NOMO-1 treated with DMSO at 0.1 percent for 48 hours (cell line): ENCODE results near the gene SP9.

ENCODE experiments used
- DNase-seq: peaks from one replicate; lab custom pipeline; 2025; ENCODE audit not compliant: unreplicated experiment; lab: John Stamatoyannopoulos, UW

SP9 gene

DNA sequence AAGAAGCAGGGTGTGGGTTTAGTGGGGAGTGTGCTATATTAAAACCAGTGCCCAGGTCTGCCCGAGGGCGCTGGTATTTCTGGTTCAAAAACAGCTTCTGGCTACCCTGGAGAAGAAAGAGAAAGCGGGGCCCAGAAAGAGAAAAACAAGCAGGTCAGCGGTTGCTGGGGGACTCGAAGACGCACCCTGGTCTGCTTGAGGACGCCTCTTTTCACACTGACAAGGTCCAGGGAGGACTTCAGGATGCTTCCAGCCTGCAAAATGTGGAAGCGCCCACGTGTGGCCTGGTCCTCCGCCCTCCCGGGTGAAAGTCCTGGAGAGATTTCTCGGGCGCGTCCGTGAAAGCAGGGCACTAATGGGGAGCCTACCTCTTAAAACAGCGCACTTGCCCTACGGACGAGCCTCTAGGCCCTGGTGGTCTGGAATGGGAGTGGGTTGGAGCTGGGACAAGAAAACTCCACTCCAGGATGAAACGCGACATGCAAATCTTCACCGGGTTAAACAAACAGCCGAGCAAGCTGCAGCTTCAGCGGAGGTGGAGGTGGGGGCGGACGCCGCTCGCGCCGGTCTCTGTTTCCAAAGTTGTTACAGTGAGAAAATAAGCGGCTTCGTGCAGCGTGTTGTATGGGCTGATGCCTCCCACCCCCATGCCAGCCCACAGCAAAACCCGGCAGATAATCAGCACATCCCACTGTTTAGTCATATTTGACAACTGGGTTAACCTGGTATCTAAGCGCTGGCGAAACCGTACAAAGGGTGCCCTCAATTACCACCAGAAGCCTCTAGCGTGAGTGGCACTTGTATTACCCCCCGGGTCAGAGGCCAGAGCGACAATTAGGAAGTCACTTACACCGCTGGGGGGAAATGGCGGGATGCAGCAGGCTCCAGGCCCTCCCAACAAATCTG is 1.1 kb upstream of the SP9 start:
- DNase-seq = no peak

DNA sequence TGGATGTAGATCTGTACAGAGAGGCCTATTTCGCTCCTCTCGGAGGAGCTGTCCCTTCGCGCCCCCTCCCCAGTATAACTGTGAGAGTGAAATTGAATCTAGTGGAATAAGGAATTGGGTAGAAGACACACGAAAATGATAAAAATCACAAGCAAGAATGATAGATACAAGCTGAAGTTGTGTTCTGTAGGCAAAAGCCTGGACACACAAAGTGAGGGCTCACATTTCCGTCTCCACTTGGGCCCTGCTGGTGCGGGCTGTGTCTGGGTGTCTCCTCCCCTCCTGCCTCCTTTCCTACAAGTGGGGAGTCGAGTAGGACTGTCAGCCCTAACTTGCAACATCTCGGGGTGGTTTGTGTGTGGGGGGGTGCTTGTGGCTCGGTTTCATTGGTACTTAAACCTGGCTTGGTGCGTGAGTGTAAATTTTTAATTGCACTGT is 457 bp upstream of the SP9 start:
- no peak for DNase-seq

DNA sequence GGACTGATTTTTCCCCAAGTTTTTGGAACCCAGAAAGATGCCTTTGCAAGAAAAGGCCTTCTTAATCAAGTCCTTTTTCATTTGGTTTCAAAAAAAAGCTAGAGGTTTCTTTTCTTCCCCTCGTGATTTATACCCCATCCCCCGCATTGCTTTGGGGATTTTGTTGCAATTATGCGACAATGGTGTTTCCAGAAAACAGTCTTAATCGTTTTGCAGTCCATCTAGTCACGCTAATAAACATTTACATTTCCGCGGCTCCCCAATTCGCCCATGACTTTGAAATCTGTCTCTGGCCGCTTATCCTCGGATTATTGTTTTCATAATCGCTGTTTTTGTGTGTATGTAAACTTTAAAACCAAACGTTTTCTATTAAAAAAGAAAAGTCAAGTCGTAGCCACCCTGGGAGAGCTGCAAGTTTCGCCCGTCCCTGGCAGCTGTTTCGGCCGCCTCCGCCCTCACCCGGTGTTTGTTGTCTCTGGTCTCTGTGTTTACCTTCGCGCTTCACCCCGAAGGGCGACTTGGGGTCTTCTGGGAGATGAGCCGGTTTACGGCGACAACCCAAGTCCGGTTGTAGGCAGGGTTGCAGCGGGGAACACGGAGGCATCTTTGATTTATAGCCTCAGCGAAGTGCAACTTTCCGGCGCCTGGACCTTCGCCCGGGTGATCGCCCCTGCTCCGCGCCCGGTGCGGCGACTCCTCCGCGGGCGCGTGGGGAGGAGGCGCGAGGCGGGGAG is 667 bp downstream of the SP9 start:
- DNase-seq = no peak

DNA sequence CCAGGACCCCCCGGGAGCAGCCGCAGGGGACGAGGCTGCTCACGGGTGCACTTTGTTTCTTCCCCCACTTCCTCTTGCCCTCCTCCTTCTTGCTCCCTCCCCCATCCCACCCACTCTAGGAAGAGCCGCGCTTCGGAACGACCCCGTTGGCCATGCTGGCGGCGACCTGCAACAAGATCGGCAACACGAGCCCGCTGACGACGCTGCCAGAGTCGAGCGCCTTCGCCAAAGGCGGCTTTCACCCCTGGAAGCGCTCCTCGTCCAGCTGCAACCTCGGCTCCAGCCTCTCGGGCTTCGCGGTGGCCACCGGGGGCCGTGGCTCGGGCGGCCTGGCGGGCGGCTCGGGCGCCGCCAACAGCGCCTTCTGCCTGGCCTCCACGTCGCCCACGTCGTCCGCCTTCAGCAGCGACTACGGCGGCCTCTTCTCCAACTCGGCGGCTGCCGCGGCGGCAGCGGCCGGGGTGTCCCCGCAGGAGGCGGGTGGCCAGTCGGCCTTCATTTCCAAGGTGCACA is 1.3 kb downstream of the SP9 start:
- no peak for DNase-seq

DNA sequence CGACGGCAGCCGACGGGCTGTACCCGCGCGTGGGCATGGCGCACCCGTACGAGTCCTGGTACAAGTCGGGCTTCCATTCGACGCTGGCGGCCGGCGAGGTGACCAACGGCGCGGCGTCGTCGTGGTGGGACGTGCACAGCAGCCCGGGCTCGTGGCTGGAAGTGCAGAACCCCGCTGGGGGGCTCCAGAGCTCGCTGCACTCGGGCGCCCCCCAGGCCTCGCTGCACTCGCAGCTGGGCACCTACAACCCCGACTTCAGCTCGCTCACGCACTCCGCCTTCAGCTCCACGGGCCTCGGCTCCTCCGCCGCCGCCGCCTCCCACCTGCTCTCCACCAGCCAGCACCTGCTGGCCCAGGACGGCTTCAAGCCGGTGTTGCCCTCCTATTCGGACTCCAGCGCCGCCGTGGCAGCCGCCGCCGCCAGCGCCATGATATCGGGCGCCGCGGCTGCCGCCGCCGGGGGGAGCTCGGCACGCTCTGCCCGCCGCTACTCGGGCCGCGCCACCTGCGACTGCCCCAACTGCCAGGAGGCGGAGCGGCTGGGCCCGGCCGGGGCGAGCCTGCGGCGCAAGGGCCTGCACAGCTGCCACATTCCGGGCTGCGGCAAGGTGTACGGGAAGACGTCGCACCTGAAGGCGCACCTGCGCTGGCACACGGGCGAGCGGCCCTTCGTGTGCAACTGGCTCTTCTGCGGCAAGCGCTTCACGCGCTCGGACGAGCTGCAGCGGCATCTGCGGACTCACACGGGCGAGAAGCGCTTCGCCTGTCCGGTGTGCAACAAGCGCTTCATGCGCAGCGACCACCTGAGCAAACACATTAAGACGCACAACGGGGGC is 2.0 kb downstream of the SP9 start:
- DNase-seq = peak; percentile 35

DNA sequence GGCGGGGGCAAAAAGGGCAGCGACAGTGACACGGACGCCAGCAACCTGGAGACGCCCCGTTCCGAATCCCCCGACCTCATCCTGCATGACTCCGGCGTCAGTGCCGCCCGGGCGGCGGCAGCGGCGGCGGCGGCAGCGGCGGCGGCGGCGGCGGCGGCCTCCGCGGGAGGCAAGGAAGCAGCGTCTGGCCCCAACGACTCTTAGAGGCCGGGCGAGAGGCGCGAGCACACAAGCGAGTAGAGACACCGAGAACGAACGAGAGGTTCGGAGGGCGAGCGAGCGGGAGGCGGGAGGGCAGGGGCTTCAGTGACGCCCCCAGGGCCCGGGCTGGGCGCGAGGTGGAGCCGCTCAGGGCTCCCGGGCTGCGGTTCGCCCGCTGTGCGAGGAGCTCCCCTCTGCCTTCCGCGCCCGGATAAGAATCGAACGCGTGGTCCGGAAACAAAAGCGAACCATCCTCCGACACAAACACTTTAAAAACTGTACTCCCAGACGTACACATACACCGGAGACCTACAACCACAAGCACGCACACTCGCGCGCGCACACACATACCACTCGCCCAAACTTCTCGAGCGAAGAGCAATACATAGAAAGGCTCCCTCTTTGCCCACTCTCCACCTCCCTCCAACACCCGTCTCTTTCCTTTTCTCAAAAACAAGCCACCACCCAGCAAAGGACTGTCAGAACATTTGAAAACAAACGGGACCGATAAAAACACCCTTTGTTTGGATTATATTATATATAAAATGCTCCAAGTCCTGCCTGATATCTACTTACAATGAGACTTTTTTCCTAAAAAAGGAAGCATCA is 2.8 kb downstream of the SP9 start:
- peak; percentile 20 for DNase-seq

DNA sequence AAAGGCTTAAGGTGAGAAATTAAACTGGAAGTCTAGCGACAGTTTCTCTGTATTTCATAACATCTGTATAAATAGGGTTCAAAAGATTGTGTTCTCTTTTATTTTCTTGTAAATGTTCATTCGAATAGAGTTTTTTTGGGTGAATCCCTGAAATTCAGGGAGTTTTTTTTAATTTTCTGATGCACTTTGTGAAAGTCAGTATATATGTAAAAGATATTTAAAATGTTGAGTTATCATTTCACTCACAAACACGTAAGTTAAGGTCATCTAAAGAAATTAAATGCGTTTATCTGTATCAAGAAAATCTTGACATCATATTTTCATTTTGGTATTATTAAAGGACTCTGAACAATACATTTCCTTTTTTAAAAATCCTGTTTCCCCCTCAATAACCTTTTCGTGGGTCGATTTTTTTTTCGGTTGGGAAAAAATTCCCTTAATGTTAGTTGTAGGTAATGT is 3.4 kb downstream of the SP9 start:
- DNase-seq = no peak

DNA sequence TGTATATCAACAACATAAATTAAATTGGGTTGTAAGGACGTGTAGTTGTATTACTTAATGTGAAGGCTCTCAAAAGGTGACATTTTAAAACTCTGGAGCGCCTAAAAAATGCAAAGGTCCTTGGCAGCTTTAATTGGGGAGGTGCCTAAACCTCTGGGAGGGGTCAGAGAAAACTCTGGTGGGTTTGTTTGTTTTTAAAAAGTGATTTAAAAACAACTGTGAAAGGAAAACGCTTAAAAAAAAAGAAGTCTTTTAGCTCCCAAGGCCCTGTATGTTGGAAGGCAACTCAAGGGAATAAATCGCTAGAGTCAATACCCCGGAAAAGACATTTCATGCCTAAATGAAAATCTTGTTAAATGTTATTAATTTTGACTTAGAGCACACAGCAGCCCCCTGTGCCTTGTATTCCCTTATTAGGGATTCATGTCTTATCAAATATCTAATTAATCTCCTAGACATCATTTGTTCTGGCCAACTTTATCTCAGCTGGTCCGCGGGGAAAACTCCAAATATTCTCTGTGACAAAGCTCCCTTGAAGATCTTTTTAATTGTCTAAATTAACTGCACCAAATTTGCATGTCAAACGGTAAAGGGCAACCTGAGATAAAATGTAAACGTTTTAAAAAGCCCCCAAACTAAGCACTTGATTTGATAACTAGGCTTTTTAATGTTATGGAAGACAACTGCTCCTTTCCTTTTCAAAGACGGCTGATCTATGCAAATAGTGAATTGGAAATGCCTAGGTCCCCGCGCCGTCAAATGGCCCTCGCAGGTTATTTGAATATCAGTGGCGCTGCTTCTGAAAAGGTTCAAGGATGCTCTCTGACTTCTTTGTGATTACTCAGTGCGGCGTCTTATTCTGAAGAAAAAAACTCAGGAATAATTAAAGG is 4.2 kb downstream of the SP9 start:
- no peak for DNase-seq

DNA sequence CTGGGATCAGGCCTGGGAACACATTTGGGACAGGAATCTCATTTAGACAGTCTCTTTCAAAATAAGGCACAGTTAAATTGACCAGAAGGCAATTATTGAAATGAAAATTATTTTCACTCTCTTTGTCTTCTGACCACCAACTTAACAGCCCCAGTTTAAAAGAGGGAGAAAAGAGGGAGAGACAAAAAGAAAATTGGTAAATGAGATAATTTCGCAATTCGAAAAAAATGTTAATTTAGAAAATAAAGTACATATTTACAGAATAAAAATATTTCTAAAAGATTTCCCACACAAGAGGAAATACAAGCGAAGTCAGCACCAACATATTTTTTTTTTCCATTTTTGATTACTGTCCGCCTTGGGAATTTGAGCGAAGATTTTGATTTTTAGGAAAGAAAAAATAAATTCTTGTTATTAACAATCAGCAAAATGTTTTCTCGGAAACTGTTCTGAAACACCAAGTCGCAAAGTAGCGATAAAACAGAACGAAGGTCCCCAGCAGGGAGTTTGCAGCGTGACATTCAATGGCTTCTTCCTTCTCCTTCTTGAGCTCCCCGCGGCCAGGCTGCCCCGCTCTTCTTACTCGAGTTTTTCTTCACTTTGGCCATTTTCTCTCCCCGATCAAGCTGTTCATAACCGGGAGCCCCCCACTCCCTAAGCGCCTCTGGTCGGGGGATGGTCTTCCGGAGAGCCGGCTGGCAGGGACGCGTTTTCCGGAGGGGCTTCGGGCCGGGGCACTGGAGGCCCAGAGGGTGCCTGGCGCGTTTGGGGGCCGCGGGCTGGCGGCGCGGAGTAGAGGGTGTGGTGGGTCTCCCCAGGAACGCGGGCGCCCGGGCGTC is 5.0 kb downstream of the SP9 start:
- no peak for DNase-seq

DNA sequence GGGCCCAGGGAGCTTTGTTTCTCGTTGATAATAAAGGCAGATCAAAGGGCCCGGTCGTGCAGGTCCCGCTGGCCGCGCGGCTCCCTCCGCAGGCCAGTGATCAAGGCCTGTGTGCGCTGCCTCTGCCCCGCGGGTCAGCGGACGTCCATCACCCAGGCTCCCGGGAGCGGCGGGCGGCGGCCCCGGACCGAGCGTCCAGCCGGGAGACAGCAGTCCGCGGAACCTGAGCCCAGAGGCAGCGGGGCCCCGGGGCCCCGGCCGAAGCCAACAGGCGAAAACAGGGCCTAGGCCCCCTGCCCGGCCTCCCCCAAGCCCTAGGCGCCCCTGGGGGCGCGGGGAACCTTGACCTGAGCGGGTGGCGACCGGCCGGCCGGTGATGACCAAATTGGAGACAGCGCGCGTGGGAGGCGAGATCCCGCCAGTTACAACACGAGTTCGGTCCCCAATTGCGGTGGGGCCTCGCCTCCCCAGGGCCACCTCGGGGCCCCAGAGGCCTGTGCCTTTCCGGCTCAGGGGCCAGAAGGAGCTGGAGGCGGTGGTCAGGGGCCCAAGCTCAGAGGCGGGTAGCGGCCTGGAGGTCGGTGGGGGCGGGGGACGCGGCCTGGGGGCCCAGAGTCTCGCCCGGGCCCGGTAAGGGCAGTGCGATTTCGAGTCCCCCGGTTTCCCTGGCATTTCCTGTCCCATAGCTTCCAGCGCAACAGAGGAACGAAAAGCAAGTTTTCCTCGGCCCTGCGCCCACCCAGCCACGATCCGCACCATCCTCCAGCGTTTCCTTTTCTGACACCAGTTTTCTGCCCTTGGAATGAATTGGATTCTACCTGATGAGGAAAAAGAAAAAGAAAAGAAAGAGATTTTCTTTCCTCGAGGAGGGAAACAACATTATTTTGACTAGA is 5.9 kb downstream of the SP9 start:
- no peak for DNase-seq

DNA sequence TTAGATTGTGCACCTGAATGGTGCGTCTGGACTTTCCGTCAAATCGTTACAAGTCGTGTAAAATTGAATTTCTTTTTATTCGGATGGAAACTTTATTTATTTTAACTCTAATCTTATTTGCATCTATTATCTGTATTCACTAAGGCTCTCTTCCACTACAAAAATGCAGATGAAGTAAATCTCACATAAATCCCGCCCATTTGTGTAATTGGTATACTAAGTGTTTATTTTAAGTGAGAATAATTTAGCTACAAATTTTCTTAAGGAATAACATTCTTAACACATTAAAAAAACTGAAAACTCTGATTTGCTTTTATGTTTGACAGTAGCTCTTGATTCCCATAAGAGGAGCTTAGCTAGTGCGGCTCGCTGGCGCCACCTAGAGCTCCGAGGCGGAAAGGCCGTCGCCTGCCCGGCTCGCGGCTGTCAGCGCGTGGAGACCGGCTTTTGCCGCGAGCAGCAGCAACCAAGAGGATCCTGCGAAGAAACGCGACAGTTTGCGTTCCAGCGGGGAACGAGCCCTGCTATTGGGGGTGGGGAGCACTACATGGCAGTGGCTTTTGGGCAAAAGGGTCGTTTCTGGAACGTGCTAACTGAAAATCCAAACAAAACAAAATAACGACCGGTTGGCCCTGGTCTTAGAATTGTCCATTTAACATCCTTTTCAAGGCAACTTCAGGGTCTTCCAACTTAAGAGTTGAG is 6.7 kb downstream of the SP9 start:
- peak; percentile 83 for DNase-seq

DNA sequence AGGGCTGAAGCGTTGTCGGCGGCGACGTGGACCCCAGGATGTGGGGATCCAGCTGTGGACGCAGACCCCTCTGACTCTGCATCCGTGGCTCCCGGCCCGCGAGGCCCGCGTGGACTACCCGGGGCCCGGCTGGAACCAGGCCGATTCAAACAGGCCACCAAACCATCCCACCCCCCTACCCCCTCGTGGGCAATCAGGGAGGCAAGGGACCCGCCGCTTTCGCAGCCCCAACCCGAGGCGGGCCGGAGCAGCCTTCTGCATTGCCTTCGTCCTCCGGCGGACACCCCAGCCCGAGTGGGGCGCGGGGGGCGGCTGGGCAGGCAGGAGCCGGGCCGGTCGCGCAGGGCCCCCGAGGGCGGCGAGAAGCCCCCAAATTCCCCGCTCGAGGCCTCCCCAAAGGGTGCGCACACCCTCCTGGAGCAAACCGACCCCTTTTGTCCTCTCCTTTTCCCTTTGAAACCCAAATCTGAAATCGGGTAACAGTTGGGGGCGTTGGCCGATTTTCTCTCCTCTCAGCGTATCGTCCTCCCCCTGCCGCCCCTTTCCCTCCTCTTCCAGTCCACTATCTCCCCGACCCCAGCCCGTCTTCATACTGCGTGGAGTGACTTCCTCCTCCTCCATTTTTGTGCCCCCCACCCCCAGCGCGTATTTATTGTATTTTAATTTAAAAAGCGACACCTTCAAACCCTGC is 7.4 kb downstream of the SP9 start:
- DNase-seq = no peak

DNA sequence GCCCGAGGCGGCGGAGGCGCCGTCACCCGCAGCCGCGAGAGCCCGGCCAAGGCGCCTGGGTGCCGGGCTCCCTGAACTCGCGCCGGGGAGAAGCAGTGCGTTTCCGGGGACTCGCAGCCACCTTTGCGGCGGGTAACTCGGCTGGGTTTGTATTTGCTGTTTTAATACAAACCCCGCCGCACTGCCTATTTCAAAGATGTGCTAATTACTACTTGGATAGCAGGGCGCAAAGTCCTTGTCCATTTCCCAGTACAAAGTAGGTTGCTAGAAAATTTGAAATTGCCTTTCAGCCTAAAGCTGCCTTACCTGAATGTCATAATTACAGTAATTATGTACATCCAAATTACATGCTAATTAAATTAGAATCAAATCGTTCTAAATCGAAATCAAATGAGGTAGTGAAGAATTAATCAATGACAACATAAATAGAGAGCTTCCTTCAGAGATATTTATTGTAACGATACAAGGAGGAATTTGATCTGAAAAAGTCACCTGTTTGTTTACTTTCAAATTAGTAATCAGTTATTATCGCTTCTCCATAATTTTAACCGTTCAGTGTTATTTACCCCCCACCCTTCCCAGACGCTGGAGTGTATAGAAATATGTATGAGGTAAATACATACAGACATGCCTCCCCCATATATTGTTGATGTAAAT is 8.1 kb downstream of the SP9 start:
- DNase-seq = no peak

DNA sequence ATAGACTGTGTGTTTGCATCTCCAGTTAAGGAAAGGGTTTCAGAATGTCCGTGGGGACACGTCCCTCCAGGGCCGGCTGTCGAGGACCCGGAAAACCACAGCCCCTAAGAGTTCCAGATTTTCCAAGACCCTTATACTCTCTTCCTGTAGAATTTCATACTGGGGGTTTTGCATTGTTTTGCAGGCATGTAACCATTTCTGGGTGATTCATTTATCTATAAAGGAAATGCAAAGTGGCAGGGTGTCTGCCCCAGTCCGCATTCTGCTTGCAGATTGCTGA is 8.5 kb downstream of the SP9 start:
- DNase-seq = no peak

DNA sequence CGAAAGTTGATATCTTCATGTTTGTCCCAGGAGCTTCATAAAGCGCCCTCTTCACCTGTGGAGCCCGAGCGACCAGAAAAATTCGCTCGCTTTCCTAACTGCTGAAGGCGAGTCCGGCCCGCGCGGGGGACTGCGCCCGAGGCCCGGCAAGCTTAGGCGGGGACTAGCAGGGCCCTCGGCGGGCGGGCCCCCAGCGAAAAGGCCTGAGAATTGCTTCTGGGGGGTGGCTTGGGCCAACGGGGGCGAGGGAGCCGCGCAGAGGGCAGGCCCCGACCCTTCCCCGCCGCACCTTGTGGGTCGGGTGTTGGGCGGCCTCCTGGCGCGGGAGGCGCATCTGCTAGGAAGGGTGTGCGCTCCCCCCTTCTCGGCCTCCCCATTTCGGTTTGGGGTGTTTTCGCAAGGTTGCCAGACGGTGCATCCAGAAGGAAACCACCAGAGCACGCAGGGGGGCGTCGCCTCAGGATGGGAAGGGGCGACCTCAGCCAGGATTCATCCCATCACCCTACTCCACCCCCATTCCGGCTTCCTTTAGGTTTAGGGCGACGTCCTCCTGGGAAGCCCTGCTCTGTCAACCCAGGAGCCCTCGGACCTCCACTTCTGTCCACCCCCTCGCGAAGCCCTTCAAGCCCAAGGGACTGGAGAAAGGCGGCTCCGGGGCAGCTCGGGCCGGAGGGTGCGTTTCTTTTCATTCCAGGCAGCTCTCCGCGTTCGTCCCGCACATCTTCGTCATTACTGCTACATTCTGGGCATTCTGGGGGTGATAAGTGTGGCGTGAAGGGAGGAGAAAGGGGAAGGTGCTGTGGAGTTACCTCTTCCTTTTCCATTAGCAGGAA is 9.1 kb downstream of the SP9 start:
- no peak for DNase-seq
